AG04449 (cell line): ENCODE measurements around the gene TTLL4.
A peak's percentile ranks its signal among the peaks of the same experiment; 100 is the strongest.

Experiments used
- CTCF ChIA-PET: fragments of 350-600 bp; formaldehyde crosslinking; extraction: SDS; loops from one replicate; lab custom pipeline; 2021; ENCODE audit warnings: antibody characterized with exemption; lab: Yijun Ruan, JAX
- POLR2A ChIA-PET: fragments of 400-600, 350-600 bp; formaldehyde crosslinking; extraction: SDS; loops from one replicate; lab custom pipeline; 2020; ENCODE audit warnings: antibody characterized with exemption, inconsistent platforms; lab: Yijun Ruan, JAX
- DNase-seq: peaks from one replicate; pipeline ENCODE4 v3.0.0-alpha.2; 2010; ENCODE audit warnings: low read depth, low spot score
- H3K4me3 ChIP-seq: 2 replicates; pipeline ENCODE4 v1.5.1; 2011; ENCODE audit warnings: low read depth, mild to moderate bottlenecking, control low read depth, low read length
- TF ChIP-seq, protein P1 (sequence below): IDR thresholded peaks from one replicate; pipeline ENCODE4 v1.5.1; 2011; ENCODE audit warnings: mild to moderate bottlenecking, moderate library complexity, low read length, control low read depth, inconsistent platforms; ENCODE audit not compliant: insufficient read depth; ENCODE audit errors: missing control alignments

Gene TTLL4

GRCh38 chr2:218710687-218711549 is at the start of gene TTLL4:
Gene TTLL4 (plus strand): TSS chr2:218710835. CDS start chr2:218737677, 26,842 bp downstream.
- ChIA-PET POLR2A (interaction anchor here (0.6 to 1.0 kb wide), 2 partner anchors 52 to 300 kb away, joined by 3 read pairs; partner anchors contain the start of genes BCS1L and ZNF142), CTCF (interaction anchor here (0.6 to 6.7 kb wide), 33 partner anchors 8 to 269 kb away, joined by 3 to 97 read pairs (median 5); partner anchors contain the start of genes BCS1L, WNT6 and ZNF142)
- DNase-seq: no peak
- H3K4me3 ChIP-seq: peak within 1 kb of the TSS; percentile 86
- TF ChIP-seq, protein P1, sequence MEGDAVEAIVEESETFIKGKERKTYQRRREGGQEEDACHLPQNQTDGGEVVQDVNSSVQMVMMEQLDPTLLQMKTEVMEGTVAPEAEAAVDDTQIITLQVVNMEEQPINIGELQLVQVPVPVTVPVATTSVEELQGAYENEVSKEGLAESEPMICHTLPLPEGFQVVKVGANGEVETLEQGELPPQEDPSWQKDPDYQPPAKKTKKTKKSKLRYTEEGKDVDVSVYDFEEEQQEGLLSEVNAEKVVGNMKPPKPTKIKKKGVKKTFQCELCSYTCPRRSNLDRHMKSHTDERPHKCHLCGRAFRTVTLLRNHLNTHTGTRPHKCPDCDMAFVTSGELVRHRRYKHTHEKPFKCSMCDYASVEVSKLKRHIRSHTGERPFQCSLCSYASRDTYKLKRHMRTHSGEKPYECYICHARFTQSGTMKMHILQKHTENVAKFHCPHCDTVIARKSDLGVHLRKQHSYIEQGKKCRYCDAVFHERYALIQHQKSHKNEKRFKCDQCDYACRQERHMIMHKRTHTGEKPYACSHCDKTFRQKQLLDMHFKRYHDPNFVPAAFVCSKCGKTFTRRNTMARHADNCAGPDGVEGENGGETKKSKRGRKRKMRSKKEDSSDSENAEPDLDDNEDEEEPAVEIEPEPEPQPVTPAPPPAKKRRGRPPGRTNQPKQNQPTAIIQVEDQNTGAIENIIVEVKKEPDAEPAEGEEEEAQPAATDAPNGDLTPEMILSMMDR: peak; percentile 93

DNA sequence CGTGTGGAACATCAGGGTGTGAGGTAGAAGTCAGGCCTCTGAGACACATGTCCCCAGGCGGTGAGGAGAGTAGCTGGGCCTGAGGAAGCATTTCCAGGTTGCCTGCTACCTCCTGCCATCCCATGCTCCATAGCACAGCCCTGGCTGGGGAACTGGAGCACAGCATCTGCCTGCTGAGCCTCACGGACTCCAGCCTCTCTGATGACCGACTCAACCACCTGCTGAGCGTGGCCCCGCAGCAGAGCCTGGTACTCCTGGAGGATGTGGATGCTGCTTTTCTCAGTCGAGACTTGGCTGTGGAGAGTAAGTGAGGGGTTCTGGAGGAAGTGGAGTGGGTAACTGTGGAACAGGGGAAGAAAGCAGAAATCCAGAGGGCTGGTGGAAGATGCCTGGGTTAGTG is 48.3 kb upstream of the TTLL4 start:
- CTCF ChIA-PET: interaction anchor here (7.3 to 8.8 kb wide), 2 partner anchors 14 to 186 kb away, joined by 87 to 95 read pairs; no protein-coding TSS in a partner anchor

GRCh38 chr2:218662827-218663226 is 47.8 kb upstream of the TTLL4 start:
- DNase-seq: no peak
- ChIA-PET POLR2A (interaction anchor here (5.6 kb wide), 1 partner anchor 8 kb away, joined by 48 read pairs; the partner anchor contains the start of genes RNF25 and STK36), CTCF (interaction anchor here (1.0 to 8.8 kb wide), 3 partner anchors 15 to 185 kb away, joined by 3 to 95 read pairs (median 87); no protein-coding TSS in a partner anchor)
- H3K4me3 ChIP-seq: no peak overlapping the region
- TF ChIP-seq, protein P1: no peak

More for the DNA sequence above, 48.3 kb upstream of the TTLL4 start:
- POLR2A ChIA-PET: interaction anchor here (5.6 kb wide), 1 partner anchor 9 kb away, joined by 48 read pairs; the partner anchor contains the start of genes RNF25 and STK36
- no peak overlapping the region for H3K4me3 ChIP-seq
- TF ChIP-seq, protein P1: no peak
- no peak for DNase-seq

GRCh38 chr2:218663901-218664300 is 46.7 kb upstream of the TTLL4 start:
- POLR2A ChIA-PET: no interaction called here
- no peak for DNase-seq
- CTCF ChIA-PET: interaction anchor here (0.7 to 8.8 kb wide), 3 partner anchors 8 to 184 kb away, joined by 3 to 95 read pairs (median 87); partner anchors contain the start of genes RNF25 and STK36
- TF ChIP-seq, protein P1: no peak
- no peak overlapping the region for H3K4me3 ChIP-seq

- no peak for DNase-seq
- CTCF ChIA-PET: interaction anchor here (0.6 kb wide), 1 partner anchor 16 kb away, joined by 4 read pairs; no protein-coding TSS in a partner anchor
- H3K4me3 ChIP-seq: no peak overlapping the region
- POLR2A ChIA-PET: no interaction called here
- TF ChIP-seq, protein P1: no peak
Measured at GRCh38 chr2:218664653-218665052, 46.0 kb upstream of the TTLL4 start.
